A549 (cell line): Measurements from ENCODE around the gene NRSN2.

Experiments
- ELK1 ChIP-seq: fragments of 150-350 bp; IDR thresholded peaks from 2 replicates; pipeline ENCODE4 v1.6.1; 2014; ENCODE audit warnings: low read depth, mild to moderate bottlenecking, low read length
- HDAC2 ChIP-seq: fragments of 200-600 bp; sonication (generic); IDR thresholded peaks from 2 replicates; pipeline ENCODE4 v1.6.1; 2016
- HOXB5 ChIP-seq: fragments of 250-450 bp; sonication (Bioruptor Pico); IDR thresholded peaks from 2 replicates; pipeline ENCODE4 v1.5.0; 2020; ENCODE audit warnings: mild to moderate bottlenecking, moderate library complexity
- SMC3 ChIP-seq: fragments of >200 bp; sonication (Bioruptor Twin); formaldehyde crosslinking; IDR thresholded peaks from 3 replicates; pipeline ENCODE4 v1.6.1; 2018; ENCODE audit warnings: inconsistent platforms
- TF ChIP-seq, protein P1 (sequence below): fragments of >200 bp; sonication (Bioruptor Twin); formaldehyde crosslinking; IDR thresholded peaks from 3 replicates; pipeline ENCODE4 v1.5.1; 2016
- TF ChIP-seq, protein P2 (sequence below): fragments of 450-650 bp; IDR thresholded peaks from 2 replicates; pipeline ENCODE4 v1.6.1; 2014; ENCODE audit warnings: antibody characterized with exemption

DNA sequence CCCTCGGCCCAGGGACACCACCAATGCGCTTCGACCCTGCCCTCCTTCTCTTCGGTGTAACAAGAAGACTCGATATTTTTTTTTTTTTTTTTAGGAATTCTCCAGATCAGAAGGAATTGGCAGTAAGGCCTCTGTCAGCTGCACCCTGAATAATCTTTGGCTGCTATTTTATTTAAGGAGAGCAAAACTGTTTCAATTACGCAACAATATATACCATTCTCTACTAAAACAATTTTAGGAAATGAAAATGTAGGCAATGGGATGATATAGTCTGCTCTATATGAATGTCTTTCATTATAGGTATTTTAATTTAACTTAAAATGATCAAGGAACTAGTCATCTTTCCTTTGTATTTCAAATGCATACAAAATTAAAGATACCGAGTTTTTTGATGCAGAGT is 36.3 kb upstream of the NRSN2 start:
- TF ChIP-seq, protein P1, sequence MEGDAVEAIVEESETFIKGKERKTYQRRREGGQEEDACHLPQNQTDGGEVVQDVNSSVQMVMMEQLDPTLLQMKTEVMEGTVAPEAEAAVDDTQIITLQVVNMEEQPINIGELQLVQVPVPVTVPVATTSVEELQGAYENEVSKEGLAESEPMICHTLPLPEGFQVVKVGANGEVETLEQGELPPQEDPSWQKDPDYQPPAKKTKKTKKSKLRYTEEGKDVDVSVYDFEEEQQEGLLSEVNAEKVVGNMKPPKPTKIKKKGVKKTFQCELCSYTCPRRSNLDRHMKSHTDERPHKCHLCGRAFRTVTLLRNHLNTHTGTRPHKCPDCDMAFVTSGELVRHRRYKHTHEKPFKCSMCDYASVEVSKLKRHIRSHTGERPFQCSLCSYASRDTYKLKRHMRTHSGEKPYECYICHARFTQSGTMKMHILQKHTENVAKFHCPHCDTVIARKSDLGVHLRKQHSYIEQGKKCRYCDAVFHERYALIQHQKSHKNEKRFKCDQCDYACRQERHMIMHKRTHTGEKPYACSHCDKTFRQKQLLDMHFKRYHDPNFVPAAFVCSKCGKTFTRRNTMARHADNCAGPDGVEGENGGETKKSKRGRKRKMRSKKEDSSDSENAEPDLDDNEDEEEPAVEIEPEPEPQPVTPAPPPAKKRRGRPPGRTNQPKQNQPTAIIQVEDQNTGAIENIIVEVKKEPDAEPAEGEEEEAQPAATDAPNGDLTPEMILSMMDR, result no peak
- TF ChIP-seq, protein P2, sequence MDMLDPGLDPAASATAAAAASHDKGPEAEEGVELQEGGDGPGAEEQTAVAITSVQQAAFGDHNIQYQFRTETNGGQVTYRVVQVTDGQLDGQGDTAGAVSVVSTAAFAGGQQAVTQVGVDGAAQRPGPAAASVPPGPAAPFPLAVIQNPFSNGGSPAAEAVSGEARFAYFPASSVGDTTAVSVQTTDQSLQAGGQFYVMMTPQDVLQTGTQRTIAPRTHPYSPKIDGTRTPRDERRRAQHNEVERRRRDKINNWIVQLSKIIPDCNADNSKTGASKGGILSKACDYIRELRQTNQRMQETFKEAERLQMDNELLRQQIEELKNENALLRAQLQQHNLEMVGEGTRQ, result no peak
- TF ChIP-seq HDAC2, result no peak
- TF ChIP-seq HOXB5, result no peak
- TF ChIP-seq SMC3, result no peak
- TF ChIP-seq ELK1, result no peak
